HL-60 (cell line): ENCODE data around the gene ISCU.

Experiments used
- CTCF ChIP-seq: IDR thresholded peaks from one replicate; pipeline ENCODE4 v1.5.1; 2011; ENCODE audit warnings: low read length, control low read depth, inconsistent platforms; ENCODE audit not compliant: insufficient read depth
- POLR2AphosphoS5 ChIP-seq: IDR thresholded peaks from 2 replicates; pipeline ENCODE4 v1.6.1; 2012; ENCODE audit warnings: low read depth
- SPI1 ChIP-seq: IDR thresholded peaks from 2 replicates; pipeline ENCODE4 v1.6.1; 2012; ENCODE audit warnings: low read depth, mild to moderate bottlenecking, borderline replicate concordance
- TF ChIP-seq, protein P1 (sequence below): IDR thresholded peaks from 2 replicates; pipeline ENCODE4 v1.6.1; 2012; ENCODE audit warnings: low read depth; ENCODE audit not compliant: insufficient replicate concordance

- TF ChIP-seq CTCF (no peak), POLR2AphosphoS5 (no peak), SPI1 (no peak)
- TF ChIP-seq, protein P1, sequence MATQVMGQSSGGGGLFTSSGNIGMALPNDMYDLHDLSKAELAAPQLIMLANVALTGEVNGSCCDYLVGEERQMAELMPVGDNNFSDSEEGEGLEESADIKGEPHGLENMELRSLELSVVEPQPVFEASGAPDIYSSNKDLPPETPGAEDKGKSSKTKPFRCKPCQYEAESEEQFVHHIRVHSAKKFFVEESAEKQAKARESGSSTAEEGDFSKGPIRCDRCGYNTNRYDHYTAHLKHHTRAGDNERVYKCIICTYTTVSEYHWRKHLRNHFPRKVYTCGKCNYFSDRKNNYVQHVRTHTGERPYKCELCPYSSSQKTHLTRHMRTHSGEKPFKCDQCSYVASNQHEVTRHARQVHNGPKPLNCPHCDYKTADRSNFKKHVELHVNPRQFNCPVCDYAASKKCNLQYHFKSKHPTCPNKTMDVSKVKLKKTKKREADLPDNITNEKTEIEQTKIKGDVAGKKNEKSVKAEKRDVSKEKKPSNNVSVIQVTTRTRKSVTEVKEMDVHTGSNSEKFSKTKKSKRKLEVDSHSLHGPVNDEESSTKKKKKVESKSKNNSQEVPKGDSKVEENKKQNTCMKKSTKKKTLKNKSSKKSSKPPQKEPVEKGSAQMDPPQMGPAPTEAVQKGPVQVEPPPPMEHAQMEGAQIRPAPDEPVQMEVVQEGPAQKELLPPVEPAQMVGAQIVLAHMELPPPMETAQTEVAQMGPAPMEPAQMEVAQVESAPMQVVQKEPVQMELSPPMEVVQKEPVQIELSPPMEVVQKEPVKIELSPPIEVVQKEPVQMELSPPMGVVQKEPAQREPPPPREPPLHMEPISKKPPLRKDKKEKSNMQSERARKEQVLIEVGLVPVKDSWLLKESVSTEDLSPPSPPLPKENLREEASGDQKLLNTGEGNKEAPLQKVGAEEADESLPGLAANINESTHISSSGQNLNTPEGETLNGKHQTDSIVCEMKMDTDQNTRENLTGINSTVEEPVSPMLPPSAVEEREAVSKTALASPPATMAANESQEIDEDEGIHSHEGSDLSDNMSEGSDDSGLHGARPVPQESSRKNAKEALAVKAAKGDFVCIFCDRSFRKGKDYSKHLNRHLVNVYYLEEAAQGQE, result no peak
Measured at GRCh38 chr12:108580531-108580930, 18.1 kb downstream of the ISCU start.
